ENCODE results near the gene TMEM132C.

The TMEM132C gene

GRCh38 chr12:128564956-128565355 lies 298.0 kb downstream of the TMEM132C start:
- Histone ChIP-seq H3K9me3 (ENCODE audit: insufficient read depth, low read length) (no peaks in the 10 kb centered on the region), H2AFZ (ENCODE audit: low read depth, low read length, severe bottlenecking) (no peak overlapping the region), H3K27ac (ENCODE audit: low read depth, low read length) (no peak overlapping the region), H3K9me2 (replicated peaks; ENCODE audit: insufficient read depth, low read length) (no peaks in the 10 kb centered on the region), H4K20me1 (ENCODE audit: low read depth, low read length) (no peaks in the 10 kb centered on the region), H3K9ac (ENCODE audit: low read length) (no peak overlapping the region), H3K79me2 (ENCODE audit: insufficient read depth, low read length) (no peaks in the 10 kb centered on the region), H3K4me3 (ENCODE audit: insufficient read depth, low read length, poor library complexity, severe bottlenecking) (no peak overlapping the region), H3K4me2 (ENCODE audit: low read depth, low read length, poor library complexity, severe bottlenecking) (no peak overlapping the region), H3K36me3 (ENCODE audit: low read length) (no peaks in the 10 kb centered on the region), H3K27me3 (ENCODE audit: low read length) (no peaks in the 10 kb centered on the region), H3F3A (ENCODE audit: insufficient read depth) (no peaks in the 10 kb centered on the region)
- TF ChIP-seq EZH2phosphoT487 (conservative IDR thresholded peaks at IDR 0.05; ENCODE audit: low read length): no peak

GRCh38 chr12:128567730-128568129 lies 300.8 kb downstream of the TMEM132C start:
- Histone ChIP-seq H3K9me2 (replicated peaks; ENCODE audit: insufficient read depth, low read length) (no peaks in the 10 kb centered on the region), H4K20me1 (ENCODE audit: low read depth, low read length) (no peaks in the 10 kb centered on the region), H3K4me2 (ENCODE audit: low read depth, low read length, poor library complexity, severe bottlenecking) (no peak overlapping the region), H3K27ac (ENCODE audit: low read depth, low read length) (no peak overlapping the region), H3F3A (ENCODE audit: insufficient read depth) (no peaks in the 10 kb centered on the region), H2AFZ (ENCODE audit: low read depth, low read length, severe bottlenecking) (no peak overlapping the region), H3K9me3 (ENCODE audit: insufficient read depth, low read length) (peaks cover 8% of the 10 kb centered on the region; the same call in 1 of the 2 replicates), H3K27me3 (ENCODE audit: low read length) (no peaks in the 10 kb centered on the region), H3K4me3 (ENCODE audit: insufficient read depth, low read length, poor library complexity, severe bottlenecking) (no peak overlapping the region), H3K9ac (ENCODE audit: low read length) (no peak overlapping the region), H3K36me3 (ENCODE audit: low read length) (no peaks in the 10 kb centered on the region), H3K79me2 (ENCODE audit: insufficient read depth, low read length) (no peaks in the 10 kb centered on the region)
- TF ChIP-seq CTCF (IDR thresholded peaks at IDR 0.05; ENCODE audit: insufficient read depth, low read length, poor library complexity, severe bottlenecking) (no peak), EZH2phosphoT487 (conservative IDR thresholded peaks at IDR 0.05; ENCODE audit: low read length) (no peak)

- Histone ChIP-seq H3K9me2 (replicated peaks; ENCODE audit: insufficient read depth, low read length) (no peaks in the 10 kb centered on the region), H3K9ac (ENCODE audit: low read length) (no peak overlapping the region), H3K4me3 (ENCODE audit: insufficient read depth, low read length, poor library complexity, severe bottlenecking) (no peak overlapping the region), H3K27me3 (ENCODE audit: low read length) (no peaks in the 10 kb centered on the region), H4K20me1 (ENCODE audit: low read depth, low read length) (no peaks in the 10 kb centered on the region), H3F3A (ENCODE audit: insufficient read depth) (no peaks in the 10 kb centered on the region), H3K79me2 (ENCODE audit: insufficient read depth, low read length) (no peaks in the 10 kb centered on the region), H3K4me2 (ENCODE audit: low read depth, low read length, poor library complexity, severe bottlenecking) (no peak overlapping the region), H2AFZ (ENCODE audit: low read depth, low read length, severe bottlenecking) (peak overlapping the region; percentile 66), H3K27ac (ENCODE audit: low read depth, low read length) (no peak overlapping the region), H3K36me3 (ENCODE audit: low read length) (no peaks in the 10 kb centered on the region), H3K9me3 (ENCODE audit: insufficient read depth, low read length) (peaks cover 8% of the 10 kb centered on the region; the same call in 1 of the 2 replicates)
- TF ChIP-seq EZH2phosphoT487 (conservative IDR thresholded peaks at IDR 0.05; ENCODE audit: low read length): no peak
- TF ChIP-seq CTCF (IDR thresholded peaks at IDR 0.05; ENCODE audit: insufficient read depth, low read length, poor library complexity, severe bottlenecking): no peak
Observed at GRCh38 chr12:128570191-128571065, 303.5 kb downstream of the TMEM132C start.
